Activated CD4-positive, alpha-beta T cell treated with anti-CD3 and anti-CD28 coated beads for 48 hours (primary cell): Measurements from ENCODE around the gene B4GALT6.
"Not testable (repeated sequence)": the region's sequence is repeated elsewhere in the genome, so short reads cannot be mapped to it uniquely, and the experiment has no call there.

ENCODE experiments used
- DNase-seq: peaks from one replicate; pipeline ENCODE4 v3.0.0-alpha.2; 2020

The B4GALT6 gene, protein sequence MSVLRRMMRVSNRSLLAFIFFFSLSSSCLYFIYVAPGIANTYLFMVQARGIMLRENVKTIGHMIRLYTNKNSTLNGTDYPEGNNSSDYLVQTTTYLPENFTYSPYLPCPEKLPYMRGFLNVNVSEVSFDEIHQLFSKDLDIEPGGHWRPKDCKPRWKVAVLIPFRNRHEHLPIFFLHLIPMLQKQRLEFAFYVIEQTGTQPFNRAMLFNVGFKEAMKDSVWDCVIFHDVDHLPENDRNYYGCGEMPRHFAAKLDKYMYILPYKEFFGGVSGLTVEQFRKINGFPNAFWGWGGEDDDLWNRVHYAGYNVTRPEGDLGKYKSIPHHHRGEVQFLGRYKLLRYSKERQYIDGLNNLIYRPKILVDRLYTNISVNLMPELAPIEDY

DNA sequence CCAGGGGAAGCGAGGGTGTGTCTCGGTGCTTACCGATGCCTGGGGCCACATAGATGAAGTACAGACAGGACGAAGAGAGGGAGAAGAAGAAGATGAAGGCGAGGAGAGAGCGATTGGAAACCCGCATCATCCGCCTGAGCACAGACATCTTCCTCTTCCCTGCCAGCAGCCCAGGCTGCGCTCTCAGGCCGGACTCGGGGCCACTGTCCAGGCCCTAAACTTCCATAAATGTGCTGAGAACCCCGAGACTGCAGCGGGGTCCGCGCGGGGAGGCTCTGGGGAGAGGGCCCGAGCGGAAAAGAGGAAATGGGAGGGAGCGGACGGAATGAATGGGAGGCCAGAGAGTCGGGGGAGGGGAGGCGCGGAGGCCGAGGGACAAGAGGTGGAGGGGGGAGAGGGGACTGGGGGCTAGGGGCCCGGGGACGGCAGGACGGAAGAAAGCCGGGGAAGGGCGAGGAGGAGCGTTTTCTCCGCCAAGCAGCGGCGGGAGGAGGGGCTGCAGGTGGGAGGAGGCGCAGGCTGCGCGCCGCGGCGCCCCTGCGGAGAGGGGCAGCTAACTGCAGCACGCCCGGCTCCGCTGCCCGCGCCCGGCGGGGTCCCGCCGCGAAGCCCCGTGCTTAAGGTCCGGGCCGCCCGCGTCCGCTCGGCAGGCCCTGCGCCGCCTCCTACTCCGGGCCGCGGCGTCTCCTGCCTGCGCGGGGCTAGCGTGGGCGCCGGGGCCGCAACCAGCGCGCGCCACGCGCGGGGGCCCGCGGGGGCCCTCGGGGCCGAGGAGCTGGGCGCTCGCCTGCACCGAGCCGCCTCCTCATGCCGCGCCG is at the start of gene B4GALT6:
Gene B4GALT6, minus strand, starts transcription at position 303 of the 818 bp plus-strand sequence. Its CDS starts 155 bp downstream, at position 148.
- DNase-seq: peak; percentile 39

DNA sequence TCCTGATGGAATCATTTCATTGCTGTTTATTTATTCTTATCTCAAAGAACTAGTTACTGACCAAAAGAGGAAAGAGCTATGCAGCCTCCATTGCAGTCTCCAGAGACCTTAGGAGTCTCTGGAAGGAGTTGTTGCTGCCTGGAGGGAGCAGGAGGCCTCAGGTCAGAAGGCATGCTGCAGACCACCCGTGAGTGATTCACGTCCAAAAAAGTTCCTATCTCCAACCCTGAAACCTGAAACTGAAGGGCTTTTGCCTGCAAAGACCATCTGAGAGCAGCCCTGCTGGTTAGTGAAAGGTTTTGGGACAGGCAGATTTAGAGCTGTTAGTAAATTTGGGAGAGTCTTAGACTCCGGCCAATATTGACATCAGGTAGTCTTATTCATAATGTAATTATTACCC is 47.2 kb upstream of the B4GALT6 start:
- no peak for DNase-seq

DNA sequence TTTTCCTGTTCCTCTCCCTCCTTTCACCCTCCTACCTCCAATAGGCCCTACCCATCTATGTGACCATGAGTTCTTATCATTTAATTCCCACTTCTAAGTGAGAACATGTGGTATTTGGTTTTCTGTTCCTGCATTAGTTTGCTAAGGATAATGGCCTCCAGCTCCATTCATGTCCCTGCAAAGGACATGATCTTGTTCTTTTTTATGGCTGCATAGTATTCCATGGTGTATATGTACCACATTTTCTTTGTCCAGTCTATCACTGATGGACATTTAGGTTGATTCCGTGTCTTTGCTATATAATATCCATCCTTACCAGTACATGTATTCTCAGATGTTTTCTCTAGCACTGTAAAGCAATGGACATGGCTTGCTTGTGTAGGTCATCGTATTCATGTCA is 44.8 kb upstream of the B4GALT6 start:
- not testable (repeated sequence) for DNase-seq

DNA sequence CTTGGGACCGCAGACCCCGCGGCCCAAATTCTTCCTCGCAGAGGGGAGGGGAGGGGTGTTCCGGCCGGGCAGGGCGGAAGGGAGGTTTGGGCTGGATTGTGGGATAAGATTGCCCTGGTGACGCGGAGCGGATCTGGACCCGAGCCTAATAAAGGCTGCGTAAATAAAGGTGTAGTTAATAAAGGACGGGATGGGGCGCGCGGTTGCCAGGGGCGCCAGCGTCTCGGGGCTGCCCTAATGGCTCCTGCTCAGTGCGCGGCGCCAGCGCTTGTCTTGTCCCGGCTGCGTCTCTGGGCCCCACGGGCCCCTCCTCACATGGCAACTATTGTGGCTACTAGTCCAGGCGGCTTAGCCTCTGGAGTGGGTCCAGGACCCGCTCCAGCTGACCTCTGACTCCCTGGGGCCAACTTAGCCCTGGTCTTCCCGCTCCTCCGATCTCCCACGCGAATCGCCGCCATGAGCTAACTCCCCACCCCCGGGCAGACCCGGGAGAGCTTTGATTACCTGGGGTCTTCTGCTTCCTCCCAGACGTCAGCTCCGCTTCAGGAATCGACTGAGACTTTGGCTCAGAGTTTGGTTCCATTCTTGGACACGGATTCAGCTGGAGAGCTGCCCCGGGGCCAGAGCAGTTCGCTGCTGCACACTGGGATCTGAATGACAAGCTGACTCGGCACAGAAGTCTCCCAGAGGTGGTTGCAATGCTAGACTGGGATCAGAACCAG is 39.8 kb upstream of the B4GALT6 start:
- DNase-seq: no peak

DNA sequence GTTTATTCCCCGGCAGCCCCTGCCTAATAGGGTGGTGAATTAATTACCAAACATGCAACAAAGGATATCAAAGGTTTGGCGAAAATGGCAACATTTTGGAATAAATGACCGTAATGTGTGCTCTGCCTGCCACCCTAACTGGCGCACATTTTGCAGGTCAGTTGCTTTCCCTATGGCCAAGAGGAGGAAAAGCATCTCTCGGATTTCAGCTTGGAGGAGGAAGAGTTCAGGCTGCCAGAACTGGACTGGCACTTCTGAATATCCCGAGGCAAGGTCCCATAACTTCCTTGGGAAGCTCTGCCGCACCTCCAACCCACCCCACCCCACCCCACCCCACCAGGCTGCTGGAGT is 39.2 kb upstream of the B4GALT6 start:
- no peak for DNase-seq

DNA sequence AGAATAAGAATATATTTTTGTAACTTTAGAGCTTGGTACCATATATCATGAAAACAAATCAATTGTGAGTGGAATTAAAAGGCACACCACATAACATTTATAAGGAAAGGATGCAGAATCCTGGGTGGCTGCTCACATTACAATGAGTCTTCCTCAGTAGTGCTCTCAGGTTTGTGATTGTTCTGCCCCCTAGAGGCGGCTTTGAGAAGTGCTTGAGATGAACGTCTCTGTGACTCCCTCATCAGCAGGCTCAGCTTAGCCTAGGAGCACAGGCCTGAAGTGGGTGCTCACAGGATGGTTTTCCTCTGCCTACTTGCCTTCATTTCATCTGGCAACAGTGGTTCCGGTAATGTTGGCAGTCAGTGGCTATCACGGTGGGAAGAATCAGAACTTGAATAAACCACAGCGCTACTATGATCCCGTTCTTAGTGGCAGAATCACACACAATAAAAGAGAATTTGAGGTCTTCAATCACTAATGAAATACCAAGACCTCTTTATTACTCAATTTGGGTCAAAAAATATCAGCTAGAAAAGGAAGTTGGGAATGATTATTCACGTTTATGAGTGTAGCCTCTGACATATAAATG is 38.1 kb upstream of the B4GALT6 start:
- peak; percentile 87 for DNase-seq

DNA sequence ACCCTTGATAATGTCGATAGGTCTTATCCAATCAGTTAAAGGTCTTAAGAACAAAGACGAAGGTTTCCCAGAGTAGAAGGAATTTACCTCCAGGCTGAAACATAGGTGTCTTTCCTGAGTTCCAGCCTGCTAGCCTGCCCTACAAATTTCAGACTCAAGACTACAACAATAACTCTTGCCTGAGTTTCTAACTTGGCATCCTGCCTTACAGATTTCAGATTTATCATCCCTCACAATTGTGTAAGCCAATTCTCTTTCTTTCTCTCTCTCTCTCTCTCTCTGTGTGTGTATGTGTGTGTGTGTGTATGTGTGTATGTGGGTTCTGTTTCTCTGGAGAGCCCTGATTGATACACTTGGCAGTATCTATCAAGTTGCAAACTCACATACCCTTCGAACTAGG is 37.2 kb upstream of the B4GALT6 start:
- DNase-seq: no peak

DNA sequence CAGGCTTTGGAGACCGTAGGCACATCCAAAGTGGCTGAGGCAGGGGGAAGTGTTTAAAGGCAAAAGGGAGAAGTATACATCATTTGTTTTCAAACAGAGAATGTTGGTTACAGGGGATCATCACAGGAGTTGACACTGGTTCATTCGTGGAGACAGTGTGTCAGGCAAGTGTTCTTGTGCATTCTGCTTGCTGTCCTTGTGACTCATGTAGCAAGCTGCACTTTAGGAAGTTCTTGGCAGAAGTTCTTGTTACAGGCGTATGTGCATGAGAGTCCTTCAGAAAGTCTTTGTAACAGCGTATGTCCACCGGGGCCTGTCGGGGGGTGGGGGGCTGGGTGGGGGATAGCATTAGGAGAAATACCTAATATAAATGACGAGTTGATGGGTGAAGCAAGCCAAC is 36.5 kb upstream of the B4GALT6 start:
- DNase-seq: no peak

DNA sequence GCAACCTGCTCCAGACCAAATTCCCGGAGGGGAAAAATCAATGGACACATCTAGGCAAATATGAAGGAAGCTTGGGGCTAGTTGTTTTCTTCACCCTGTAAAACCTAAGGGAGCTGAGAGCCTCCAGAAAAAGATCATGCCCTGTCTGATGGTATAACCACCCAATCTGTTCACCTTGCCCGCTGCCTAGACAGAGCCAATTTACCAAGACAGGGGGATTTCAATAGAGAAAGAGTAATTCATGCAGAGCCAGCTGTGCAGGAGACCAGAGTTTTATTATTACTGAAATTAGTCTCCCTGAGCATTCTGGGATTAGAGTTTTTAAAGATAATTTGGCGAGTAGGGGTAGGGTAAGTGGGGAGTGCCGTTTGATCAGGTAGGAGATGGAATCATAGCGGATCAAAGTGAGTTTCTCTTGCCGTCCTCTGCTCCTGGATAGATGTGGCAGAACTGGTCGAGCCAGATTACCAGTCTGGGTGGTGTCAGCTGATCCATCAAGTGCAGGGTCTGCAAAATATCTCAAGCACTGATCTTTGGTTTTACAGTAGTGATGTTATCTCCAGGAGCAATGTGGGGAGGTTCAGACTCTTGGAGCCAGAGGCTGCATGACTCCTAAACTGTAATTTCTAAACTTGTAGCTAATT is 35.1 kb upstream of the B4GALT6 start:
- no peak for DNase-seq

DNA sequence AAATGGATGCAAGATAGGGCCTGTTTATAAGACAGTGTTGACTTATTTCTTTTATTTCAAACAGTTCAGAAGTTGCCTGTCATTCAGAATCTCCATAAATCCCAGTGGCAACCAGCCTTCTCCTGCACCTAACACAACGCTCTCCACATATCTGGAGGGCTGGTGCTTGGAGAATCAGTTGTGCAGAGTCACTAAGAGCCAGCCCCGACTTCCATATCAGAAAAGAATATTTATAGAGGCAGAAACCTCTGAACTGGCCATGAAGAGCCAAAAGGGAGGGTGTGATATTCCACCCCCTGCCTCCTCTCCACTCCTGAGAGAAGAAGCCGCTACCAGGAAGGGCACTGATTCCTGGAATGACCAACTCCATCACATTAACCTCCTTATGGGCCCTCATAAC is 34.0 kb upstream of the B4GALT6 start:
- no peak for DNase-seq

DNA sequence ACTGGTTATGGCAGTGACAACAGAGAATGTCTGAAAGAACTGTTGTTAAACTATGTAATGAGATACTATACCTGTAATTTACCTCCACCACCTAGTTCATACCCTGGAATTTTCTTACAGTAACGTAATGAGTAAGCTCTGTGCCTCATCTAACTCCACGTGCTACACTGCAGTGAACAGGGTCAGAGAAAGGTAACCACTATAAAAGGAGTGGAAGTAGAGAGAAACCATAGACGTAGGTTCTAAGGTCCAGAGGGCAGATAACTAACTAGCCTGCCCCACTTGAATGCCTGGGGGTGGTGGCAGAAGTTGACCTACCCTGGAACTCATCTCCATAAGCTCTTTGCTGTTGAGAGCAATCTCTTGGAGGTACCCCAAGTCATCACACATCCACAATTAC is 32.0 kb upstream of the B4GALT6 start:
- no peak for DNase-seq

DNA sequence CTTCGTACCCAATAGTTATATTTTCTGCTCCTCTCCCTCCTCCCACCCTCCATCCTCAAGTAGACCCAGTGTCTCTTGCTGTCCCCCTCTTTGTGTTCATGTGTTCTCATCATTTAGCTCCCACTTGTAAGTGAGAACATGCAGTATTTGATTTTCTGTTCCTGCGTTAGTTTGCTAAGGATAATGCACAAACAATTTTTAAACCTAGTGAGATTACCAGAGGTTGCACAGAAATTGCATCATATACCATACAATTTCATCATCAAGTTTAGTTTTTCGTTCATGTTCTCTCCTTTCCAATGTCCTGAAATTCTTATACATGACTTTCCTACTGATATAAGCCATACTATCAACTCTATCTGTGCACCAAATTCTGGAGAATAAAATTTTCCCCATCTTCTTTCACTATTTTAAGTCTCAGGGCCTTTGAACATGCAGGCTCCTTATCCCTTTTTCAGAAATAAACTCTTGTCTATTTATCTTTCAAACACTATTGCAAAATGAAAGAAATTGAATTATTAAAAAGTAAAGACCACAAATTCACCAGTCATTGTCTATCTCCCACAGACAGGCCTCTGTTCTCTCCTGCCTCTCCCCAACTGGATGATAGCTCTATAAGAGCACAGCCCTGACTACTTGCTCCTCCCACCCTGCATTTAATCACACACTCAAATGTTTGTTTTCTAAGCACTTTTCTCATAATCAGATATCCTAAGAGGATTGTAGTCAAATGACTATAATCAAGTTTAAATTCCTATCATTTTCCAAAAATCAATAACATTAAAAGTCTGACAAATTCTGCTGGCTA is 27.2 kb upstream of the B4GALT6 start:
- DNase-seq: no peak

DNA sequence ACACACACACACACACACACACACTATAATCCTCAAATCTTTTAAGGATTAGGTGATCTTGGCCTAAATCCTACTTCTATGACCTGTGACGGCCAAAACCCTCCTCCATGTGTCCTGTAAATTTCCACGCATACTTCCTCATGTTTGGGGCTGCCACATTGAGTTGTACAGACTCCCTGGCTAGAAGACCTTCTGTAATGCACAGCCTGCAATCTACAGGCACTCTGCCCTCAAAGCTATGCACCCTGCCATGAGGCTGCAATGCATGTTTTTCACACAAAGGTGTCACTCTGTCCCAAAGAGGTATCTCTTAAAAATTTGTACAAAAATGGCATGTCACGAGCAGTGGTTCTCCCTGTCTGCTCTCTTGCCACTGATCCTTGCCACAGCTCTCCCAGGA is 26.4 kb upstream of the B4GALT6 start:
- DNase-seq: no peak

DNA sequence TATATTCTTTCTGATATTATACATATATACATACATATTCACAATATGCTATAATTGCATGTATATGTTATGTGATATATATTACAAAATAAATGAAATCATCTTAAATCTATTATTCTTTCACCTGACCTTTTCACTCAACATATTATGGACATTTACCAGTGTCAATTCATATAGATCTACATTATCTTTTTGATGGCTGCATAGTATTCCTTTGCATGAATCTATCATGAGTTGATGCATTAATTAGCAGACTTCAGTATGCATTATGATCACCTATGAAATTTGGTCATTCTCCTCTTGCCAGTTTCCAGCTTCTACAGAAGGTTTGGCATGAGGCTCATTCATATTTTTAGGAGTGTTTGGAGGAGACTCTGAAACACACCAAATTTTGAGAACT is 23.4 kb upstream of the B4GALT6 start:
- no peak for DNase-seq

DNA sequence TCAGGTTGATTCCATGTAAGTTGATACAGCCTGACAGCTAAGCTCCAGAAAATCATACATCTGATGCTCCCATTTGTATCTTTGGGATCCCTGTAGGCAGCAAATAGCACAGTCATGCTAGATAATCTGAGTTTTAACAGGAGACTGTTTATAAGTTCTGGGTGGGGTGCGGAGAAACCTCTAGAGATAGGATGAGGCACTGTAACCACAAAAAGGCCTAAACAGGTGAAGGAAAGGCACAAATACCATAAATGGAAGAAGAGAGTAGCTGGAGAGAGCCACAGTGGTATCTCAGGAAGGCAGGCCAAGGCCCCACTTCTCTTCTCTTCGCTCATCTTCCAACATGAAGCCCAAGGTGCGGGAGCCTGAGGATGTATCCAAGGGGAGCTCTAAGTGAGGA is 18.1 kb upstream of the B4GALT6 start:
- DNase-seq: no peak

DNA sequence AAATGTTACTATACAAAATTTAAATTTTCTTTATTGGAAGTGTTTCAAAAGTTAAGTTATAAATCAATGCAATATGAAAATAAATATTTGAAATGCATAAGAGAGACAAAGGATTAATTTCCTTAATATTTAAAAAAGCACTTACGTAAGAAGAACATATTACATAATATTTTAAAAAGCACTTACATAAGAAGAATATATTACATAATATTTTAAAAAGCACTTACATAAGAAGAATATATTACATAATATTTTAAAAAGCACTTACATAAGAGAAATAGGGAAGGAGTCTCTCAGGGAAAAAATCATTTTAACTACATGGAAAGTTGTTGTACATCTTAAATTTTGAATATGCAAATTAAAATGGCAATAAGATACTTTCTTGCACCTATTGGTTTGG is 17.4 kb upstream of the B4GALT6 start:
- DNase-seq: no peak

DNA sequence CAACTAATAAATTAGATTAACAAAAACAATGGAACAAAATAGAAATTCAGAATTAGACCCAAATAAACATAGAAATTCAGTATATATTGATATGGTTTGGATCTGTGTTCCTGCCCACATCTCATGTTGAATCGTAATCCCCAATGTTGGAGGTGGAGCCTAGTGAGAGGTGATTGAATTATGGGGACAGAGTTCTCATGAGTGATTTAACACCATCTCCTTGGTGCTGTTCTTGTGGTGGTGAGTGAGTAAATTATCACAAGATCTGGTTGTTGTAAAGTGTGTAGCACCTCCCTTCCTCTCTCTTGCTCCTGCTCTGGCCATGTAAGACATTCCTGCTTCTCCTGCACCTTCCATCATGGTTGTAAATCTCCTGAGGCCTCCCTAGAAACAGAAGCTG is 16.6 kb upstream of the B4GALT6 start:
- DNase-seq: no peak

DNA sequence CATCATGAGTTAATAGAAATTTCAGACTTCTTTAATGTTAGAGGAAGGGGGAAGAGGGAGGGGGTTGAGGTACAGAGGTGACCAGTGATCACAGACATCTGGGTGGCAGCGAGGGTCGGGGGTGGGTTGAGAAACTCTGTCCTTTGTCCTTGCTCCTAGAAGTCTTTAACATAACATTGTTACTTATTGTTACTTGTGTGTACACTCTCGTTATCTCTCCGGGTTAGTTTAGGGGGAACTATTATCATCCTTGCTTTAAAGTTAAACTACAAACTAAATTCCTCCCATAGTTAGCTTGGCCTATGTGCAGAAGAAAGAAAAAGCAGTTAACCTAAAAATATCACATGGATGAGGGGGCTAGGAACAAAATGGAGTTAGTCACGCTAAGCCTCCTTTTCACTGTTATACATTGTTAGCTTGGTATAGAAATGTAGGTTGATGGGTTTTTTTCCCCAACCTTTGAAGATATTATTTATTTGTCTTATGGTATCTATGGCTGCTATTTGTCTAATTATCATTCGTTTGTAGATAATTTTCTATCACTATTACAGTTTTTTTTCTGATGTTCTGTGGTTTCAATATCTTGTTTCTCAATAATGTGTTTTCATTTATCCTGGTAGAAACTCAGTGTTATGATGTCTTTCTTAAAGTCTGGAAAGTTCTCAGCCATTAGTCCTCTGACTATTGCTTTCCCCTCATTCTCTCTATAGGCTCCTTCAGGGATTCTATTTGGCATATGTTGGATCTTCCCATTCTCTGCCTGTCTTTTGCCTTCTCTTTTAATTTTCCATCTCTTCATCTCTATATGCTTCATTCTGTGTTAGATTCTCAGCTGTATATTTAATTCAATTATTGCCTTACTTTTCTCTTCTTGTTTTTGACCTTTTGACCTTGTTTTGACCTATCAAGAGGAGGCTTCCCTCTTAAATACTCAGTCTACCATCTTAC is 13.2 kb upstream of the B4GALT6 start:
- DNase-seq: no peak

DNA sequence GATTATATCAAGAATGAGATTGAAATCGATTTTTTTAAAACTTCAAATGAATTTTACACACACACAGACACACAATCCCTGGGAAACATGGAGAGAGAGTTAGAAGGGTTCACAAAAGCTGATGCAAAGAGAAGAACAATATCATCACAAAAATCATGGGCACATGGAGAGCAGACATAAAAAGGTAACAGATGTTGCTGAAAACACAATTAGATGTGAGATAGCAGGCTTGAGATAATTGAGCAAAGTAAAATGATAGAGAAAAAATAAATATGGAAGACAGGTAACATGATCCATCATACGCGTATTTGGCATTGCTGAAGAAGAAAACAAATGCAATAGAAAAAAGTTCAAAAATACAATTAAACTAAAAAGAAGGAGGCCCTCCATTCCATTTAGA is 11.6 kb upstream of the B4GALT6 start:
- DNase-seq: no peak

DNA sequence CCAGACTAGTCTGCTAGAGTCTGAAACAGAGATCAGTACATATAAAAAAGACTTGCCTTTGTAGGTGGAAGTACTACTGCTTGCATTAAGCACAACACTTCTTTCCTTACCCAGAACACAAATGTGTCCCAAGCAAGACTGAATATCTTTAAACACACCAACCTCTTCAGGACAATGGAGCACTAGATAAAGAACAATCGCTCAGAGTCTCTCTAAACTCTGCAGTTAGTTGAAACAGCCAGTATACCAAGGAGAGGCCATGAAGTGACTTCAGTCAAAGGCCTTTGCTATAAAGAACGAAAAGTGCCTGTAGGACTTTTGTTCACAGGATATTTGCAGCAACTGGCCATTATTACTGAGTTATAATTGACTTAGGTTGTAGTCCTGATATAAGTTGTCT is 9.9 kb upstream of the B4GALT6 start:
- DNase-seq: no peak

DNA sequence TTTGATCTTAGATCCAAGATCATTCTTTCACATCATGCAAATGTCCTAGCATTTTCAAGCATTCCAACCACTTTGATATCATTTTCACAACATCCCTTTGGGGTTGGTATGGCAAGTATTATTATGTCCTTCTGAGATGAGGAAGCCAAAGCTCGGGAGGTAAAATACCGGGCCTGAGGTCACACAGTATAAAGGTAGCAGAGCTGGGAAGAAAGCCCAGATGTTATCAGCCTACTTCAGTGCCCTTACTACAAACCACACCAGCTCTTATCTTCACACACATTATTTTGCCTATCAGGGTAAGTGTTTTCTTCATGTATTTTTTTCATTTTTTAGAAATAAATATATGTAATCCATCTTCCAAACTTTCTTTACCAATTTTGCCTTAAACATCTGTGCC is 4.2 kb upstream of the B4GALT6 start:
- DNase-seq: no peak
